Measurements from ENCODE around the gene BBOX1. TPM values are rescaled to one million over a fixed set of nuclear protein-coding genes. Genes with fewer than 3 reads are reported as not detected.

Gene BBOX1
- total and polyA plus RNA-seq, 2 of the 8 experiments (the other 6 are each of a cell fraction or from before 2014, with no cell fraction given) = not detected

- Histone ChIP-seq H2BK20ac (ENCODE audit: low read length) (no peak overlapping the region), H4K8ac (ENCODE audit: extremely low read depth, insufficient read depth, low read length) (no peak overlapping the region), H2BK12ac (ENCODE audit: low read depth, low read length) (no peak overlapping the region), H3K4me2 (ENCODE audit: insufficient read depth in 1 of 2, low read depth in 2 of 2, low read length in 2 of 2) (no peak overlapping the region), H4K5ac (ENCODE audit: insufficient read length, low read depth, low read length) (no peak overlapping the region), H3K4me1 (replicated peaks in 1 of 4; ENCODE audit: control insufficient read depth in 3 of 4, insufficient read depth in 4 of 4, low read length in 3 of 4) (no peaks in the 10 kb centered on the region), H3K23me2 (ENCODE audit: low read depth, low read length) (no peaks in the 10 kb centered on the region), H2BK120ac (replicated peaks; ENCODE audit: low read depth, low read length) (no peak overlapping the region), H3K79me2 (ENCODE audit: control insufficient read depth in 1 of 2, insufficient read depth in 2 of 2, low read length in 2 of 2) (no peaks in the 10 kb centered on the region), H3K9ac (replicated peaks in 1 of 4; ENCODE audit: extremely low read depth in 1 of 4, low read depth in 3 of 4, low read length in 3 of 4) (no peak overlapping the region), H3K4ac (replicated peaks; ENCODE audit: insufficient read length, low read depth, low read length) (no peak overlapping the region), H4K20me1 (replicated peaks in 1 of 2; ENCODE audit: control insufficient read depth in 1 of 2, insufficient read depth in 2 of 2, low read length in 2 of 2) (no peaks in the 10 kb centered on the region), H2AFZ (ENCODE audit: low read length) (no peak overlapping the region), H3K36me3 (ENCODE audit: control insufficient read depth in 2 of 4, insufficient read depth in 4 of 4, low read length in 3 of 4) (no peaks in the 10 kb centered on the region), H2AK5ac (ENCODE audit: low read depth, low read length) (no peak overlapping the region), H3K27ac (ENCODE audit: low read depth, low read length) (no peak overlapping the region), H3K9me3 (ENCODE audit: insufficient read depth in 2 of 2, low read depth in 1 of 2, low read length in 1 of 2) (no peaks in the 10 kb centered on the region), H3K14ac (ENCODE audit: insufficient read length) (no peak overlapping the region), H3K18ac (ENCODE audit: extremely low read depth, low read length) (no peak overlapping the region), H3K27me3 (replicated peaks in 1 of 4; ENCODE audit: control insufficient read depth in 3 of 4, extremely low read depth in 1 of 4, insufficient read depth in 3 of 4, low read length in 3 of 4) (no peaks in the 10 kb centered on the region), H2BK5ac (ENCODE audit: low read depth, low read length) (no peak overlapping the region), H3K56ac (replicated peaks; ENCODE audit: insufficient read length, low read depth, low read length) (no peak overlapping the region), H3K23ac (ENCODE audit: insufficient read length) (no peak overlapping the region), H3K79me1 (ENCODE audit: low read depth, low read length) (no peaks in the 10 kb centered on the region), H4K91ac (replicated peaks; ENCODE audit: insufficient read length, low read length) (no peak overlapping the region), H3K4me3 (ENCODE audit: extremely low read depth in 1 of 4, insufficient read depth in 2 of 4, low read depth in 3 of 4, low read length in 4 of 4) (no peak overlapping the region), H2BK15ac (ENCODE audit: low read length) (no peak overlapping the region)
- DNase-seq (ENCODE audit: low read depth in 1 of 2, low spot score in 2 of 2) (no peak), FAIRE-seq (no peak)
- ChIA-PET POLR2A (ENCODE audit: partially characterized antibody) (no interaction called here), CTCF (ENCODE audit: partially characterized antibody) (interaction anchor here (1.2 to 1.4 kb wide), 2 partner anchors 10 to 146 kb away, joined by 3 read pairs; no protein-coding TSS in a partner anchor)
- TF ChIP-seq KDM4A (IDR thresholded peaks at IDR 0.05; ENCODE audit: low read depth, low read length, severe bottlenecking) (no peak), SIRT6 (IDR thresholded peaks at IDR 0.05; ENCODE audit: low read length) (no peak), RXRA (IDR thresholded peaks at IDR 0.05; ENCODE audit: insufficient read depth, low read depth, low read length) (no peak), SRF (IDR thresholded peaks at IDR 0.05; ENCODE audit: low read depth, low read length) (no peak), RBBP5 (IDR thresholded peaks at IDR 0.05; ENCODE audit: borderline replicate concordance, low read depth, low read length) (no peak), CBX5 (IDR thresholded peaks at IDR 0.05; ENCODE audit: low read depth, low read length) (no peak), KDM5A (IDR thresholded peaks at IDR 0.05; ENCODE audit: low read length) (no peak), CHD1 (IDR thresholded peaks at IDR 0.05; ENCODE audit: low read depth, low read length) (no peak), SIN3A (conservative IDR thresholded peaks at IDR 0.05 in 1 of 2, IDR thresholded peaks at IDR 0.05 in 1 of 2; ENCODE audit: low read depth in 1 of 2, low read length in 2 of 2) (no peak), ATF3 (IDR thresholded peaks at IDR 0.05; ENCODE audit: insufficient read depth, low read depth, low read length) (no peak), GABPA (IDR thresholded peaks at IDR 0.05; ENCODE audit: borderline replicate concordance, insufficient read depth, low read length) (no peak)
- 88% methylated on average over 4 of the region's 4 CpGs; no CpG with 5 or more reads in 1 of the 2 experiments for WGBS, 2 experiments (ENCODE audit: extremely low coverage in 1 of 2, insufficient coverage in 1 of 2, insufficient read length in 1 of 2, insufficient replicate concordance in 2 of 2, low coverage in 1 of 2, low lambda C conversion rate in 2 of 2, missing lambda C conversion rate in 1 of 2)
Measured at GRCh38 chr11:27012234-27012921, 28.2 kb upstream of the BBOX1 start.

Data from H1 (cell line).